Liver (tissue), 9 donors: ENCODE measurements around the gene EIF3L. TPM values are rescaled to one million over a fixed set of nuclear protein-coding genes. Genes with fewer than 3 reads are reported as not detected.
A peak's percentile ranks its signal among the peaks of the same experiment; 100 is the strongest.

ENCODE experiments used
- DNase-seq: peaks from one replicate; pipeline ENCODE4 v3.0.0-alpha.2; 2017; ENCODE audit warnings: low spot score
- H3K27ac ChIP-seq, 2 donors: one replicate each; pipeline ENCODE4 v1.7.0; 2013; ENCODE audit warnings: inconsistent platforms in 2 of 2, low read length in 2 of 2, control low read depth in 1 of 2, low read depth in 1 of 2, mild to moderate bottlenecking in 1 of 2
- H3K27me3 ChIP-seq, 4 donors: one replicate each; pipeline versions ENCODE4 v1.6.1 to v1.7.0; 2013; ENCODE audit warnings: low read length in 3 of 4, inconsistent platforms in 1 of 4, mild to moderate bottlenecking in 1 of 4, moderate library complexity in 1 of 4; ENCODE audit not compliant: control insufficient read depth in 4 of 4, insufficient read depth in 4 of 4
- H3K36me3 ChIP-seq, 4 donors: one replicate each; pipeline versions ENCODE4 v1.6.1 to v1.7.0; 2013; ENCODE audit warnings: low read length in 3 of 4, mild to moderate bottlenecking in 3 of 4, low read depth in 1 of 4, moderate library complexity in 1 of 4; ENCODE audit not compliant: control insufficient read depth in 4 of 4, insufficient read depth in 3 of 4
- H3K4me1 ChIP-seq, 4 donors: one replicate each; pipeline versions ENCODE4 v1.6.1 to v1.7.0; 2013; ENCODE audit warnings: low read length in 3 of 4, mild to moderate bottlenecking in 3 of 4, moderate library complexity in 1 of 4; ENCODE audit not compliant: control insufficient read depth in 4 of 4, insufficient read depth in 4 of 4
- H3K4me3 ChIP-seq, 3 donors: one replicate each; pipeline versions ENCODE4 v1.6.1 to v1.7.0; 2013; ENCODE audit warnings: low read length in 3 of 3, control low read depth in 1 of 3, low read depth in 1 of 3, mild to moderate bottlenecking in 1 of 3
- H3K9ac ChIP-seq, 2 donors: one replicate each; pipeline ENCODE4 v1.7.0; 2013; ENCODE audit warnings: low read length in 2 of 2, mild to moderate bottlenecking in 2 of 2, moderate library complexity in 2 of 2, control low read depth in 1 of 2, low read depth in 1 of 2
- H3K9me3 ChIP-seq, 4 donors: one replicate each; pipeline versions ENCODE4 v1.6.1 to v1.7.0; 2013; ENCODE audit warnings: low read length in 3 of 4; ENCODE audit not compliant: control insufficient read depth in 4 of 4
- ATF3 ChIP-seq: IDR thresholded peaks from 2 replicates; pipeline ENCODE4 v1.6.1; 2016; ENCODE audit warnings: antibody characterized with exemption
- EGR1 ChIP-seq, 2 donors: IDR thresholded peaks; 2 replicates each; pipeline ENCODE4 v1.6.1; 2016 to 2018; ENCODE audit warnings: antibody characterized with exemption in 2 of 2, low read depth in 2 of 2
- FOXA1 ChIP-seq: IDR thresholded peaks from 2 replicates; pipeline ENCODE4 v1.6.1; 2016; ENCODE audit warnings: antibody characterized with exemption
- FOXA2 ChIP-seq: IDR thresholded peaks from 2 replicates; pipeline ENCODE4 v1.6.1; 2016; ENCODE audit warnings: antibody characterized with exemption
- GABPA ChIP-seq, 2 donors: IDR thresholded peaks in 1 of 2; conservative IDR thresholded peaks in 1 of 2; 2 replicates each; pipeline ENCODE4 v1.6.1; 2016; ENCODE audit warnings: antibody characterized with exemption in 2 of 2, mild to moderate bottlenecking in 1 of 2, moderate library complexity in 1 of 2
- HNF4A ChIP-seq, 2 donors: conservative IDR thresholded peaks; 2 replicates each; pipeline ENCODE4 v1.6.1; 2016; ENCODE audit warnings: antibody characterized with exemption in 2 of 2, mild to moderate bottlenecking in 2 of 2
- HNF4G ChIP-seq: IDR thresholded peaks from 2 replicates; pipeline ENCODE4 v1.6.1; 2016; ENCODE audit warnings: antibody characterized with exemption
- JUND ChIP-seq, 2 donors: IDR thresholded peaks; 2 replicates each; pipeline ENCODE4 v1.6.1; 2016; ENCODE audit warnings: antibody characterized with exemption in 2 of 2
- MAX ChIP-seq: IDR thresholded peaks from 2 replicates; pipeline ENCODE4 v1.6.1; 2016; ENCODE audit warnings: antibody characterized with exemption
- NR2F2 ChIP-seq: IDR thresholded peaks from 2 replicates; pipeline ENCODE4 v1.6.1; 2016; ENCODE audit warnings: antibody characterized with exemption
- RAD21 ChIP-seq, 2 donors: IDR thresholded peaks; 2 replicates each; pipeline ENCODE4 v1.6.1; 2016; ENCODE audit warnings: antibody characterized with exemption in 2 of 2, mild to moderate bottlenecking in 2 of 2
- RXRA ChIP-seq, 2 donors: IDR thresholded peaks; 2 replicates each; pipeline ENCODE4 v1.6.1; 2017 to 2018; ENCODE audit warnings: antibody characterized with exemption in 2 of 2, mild to moderate bottlenecking in 1 of 2
- SP1 ChIP-seq: IDR thresholded peaks from 2 replicates; pipeline ENCODE4 v1.6.1; 2018; ENCODE audit warnings: antibody characterized with exemption, mild to moderate bottlenecking
- TAF1 ChIP-seq: conservative IDR thresholded peaks from 2 replicates; pipeline ENCODE4 v1.6.1; 2016; ENCODE audit warnings: antibody characterized with exemption, mild to moderate bottlenecking
- WGBS: extraction: QIAGEN DNeasy Blood & Tissue Kit; methylation state at CpG from one replicate; pipeline ENCODE4 v1.1.7; 2013; 5-methylcytosine and 5-hydroxymethylcytosine counted together
- polyA plus RNA-seq, 2 donors: library from polyadenylated mRNA; stranded (reverse) in 1 of 2; unstranded in 1 of 2; fragments of 200-250 nt in 1 of 2; fragments of >200 nt in 1 of 2; fragmentation: Nextera tagmentation in 1 of 2; extraction: Ambion mirVana in 1 of 2; gene quantifications; one replicate each; pipeline versions ENCODE4 v1.2.1 to v1.2.3, GENCODE V29; 2013 to 2015
- total RNA-seq, 2 donors: library from RNA; depleted of rRNA; stranded (reverse); fragments of >200 nt; gene quantifications; one replicate each; pipeline ENCODE4 v1.2.3, GENCODE V29; 2014
- TF ChIP-seq, protein P1 (sequence below): IDR thresholded peaks from 2 replicates; pipeline ENCODE4 v1.6.1; 2016; ENCODE audit warnings: antibody characterized with exemption, mild to moderate bottlenecking
- TF ChIP-seq, protein P2 (sequence below): IDR thresholded peaks from 2 replicates; pipeline ENCODE4 v1.6.1; 2016; ENCODE audit warnings: antibody characterized with exemption
- TF ChIP-seq, protein P3 (sequence below): fragments of 150-350 bp; IDR thresholded peaks from 2 replicates; pipeline ENCODE4 v1.5.1; 2017; ENCODE audit warnings: improper control_type of control experiment, low read depth, low read length; ENCODE audit not compliant: missing input control
- donor health status: healthy.
- donor health status: healthy.
- donor health status: healthy.
- donor health status: healthy.
- donor health status: healthy.

Gene EIF3L
- total and polyA plus RNA-seq, 4 donors = 103 to 217 (median 111) TPM

DNA sequence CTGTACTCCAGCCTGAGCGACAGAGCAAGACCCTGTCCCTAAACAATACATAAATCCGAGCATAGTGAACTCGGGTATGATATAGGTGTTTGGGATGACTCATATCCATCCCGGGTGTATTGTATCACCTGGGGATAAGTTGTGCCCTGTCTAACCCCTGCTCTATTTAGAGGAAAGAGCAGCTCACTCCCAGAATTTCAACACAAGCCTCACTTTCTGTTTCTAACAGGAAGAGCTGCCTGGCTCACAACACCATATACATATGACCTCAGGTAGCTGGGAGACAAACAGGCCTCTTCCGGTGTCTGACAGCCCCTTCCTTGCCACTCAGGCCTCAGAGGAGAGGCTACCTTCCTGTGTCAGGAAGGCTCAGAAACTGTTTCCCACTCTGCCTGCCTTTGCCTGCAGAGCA, 47.0 kb downstream of the EIF3L start:
- H3K9me3 ChIP-seq = no peaks in the 10 kb centered on the region
- peaks cover 0 to 4% (median 0%) of the 10 kb centered on the region in 4 donors for H3K36me3 ChIP-seq
- peak; percentile 49 to 63 for TF ChIP-seq RXRA (IDR thresholded peaks at IDR 0.05)
- no peak for TF ChIP-seq HNF4G
- TF ChIP-seq RAD21 (IDR thresholded peaks at IDR 0.05) = no peak
- TF ChIP-seq, protein P1, sequence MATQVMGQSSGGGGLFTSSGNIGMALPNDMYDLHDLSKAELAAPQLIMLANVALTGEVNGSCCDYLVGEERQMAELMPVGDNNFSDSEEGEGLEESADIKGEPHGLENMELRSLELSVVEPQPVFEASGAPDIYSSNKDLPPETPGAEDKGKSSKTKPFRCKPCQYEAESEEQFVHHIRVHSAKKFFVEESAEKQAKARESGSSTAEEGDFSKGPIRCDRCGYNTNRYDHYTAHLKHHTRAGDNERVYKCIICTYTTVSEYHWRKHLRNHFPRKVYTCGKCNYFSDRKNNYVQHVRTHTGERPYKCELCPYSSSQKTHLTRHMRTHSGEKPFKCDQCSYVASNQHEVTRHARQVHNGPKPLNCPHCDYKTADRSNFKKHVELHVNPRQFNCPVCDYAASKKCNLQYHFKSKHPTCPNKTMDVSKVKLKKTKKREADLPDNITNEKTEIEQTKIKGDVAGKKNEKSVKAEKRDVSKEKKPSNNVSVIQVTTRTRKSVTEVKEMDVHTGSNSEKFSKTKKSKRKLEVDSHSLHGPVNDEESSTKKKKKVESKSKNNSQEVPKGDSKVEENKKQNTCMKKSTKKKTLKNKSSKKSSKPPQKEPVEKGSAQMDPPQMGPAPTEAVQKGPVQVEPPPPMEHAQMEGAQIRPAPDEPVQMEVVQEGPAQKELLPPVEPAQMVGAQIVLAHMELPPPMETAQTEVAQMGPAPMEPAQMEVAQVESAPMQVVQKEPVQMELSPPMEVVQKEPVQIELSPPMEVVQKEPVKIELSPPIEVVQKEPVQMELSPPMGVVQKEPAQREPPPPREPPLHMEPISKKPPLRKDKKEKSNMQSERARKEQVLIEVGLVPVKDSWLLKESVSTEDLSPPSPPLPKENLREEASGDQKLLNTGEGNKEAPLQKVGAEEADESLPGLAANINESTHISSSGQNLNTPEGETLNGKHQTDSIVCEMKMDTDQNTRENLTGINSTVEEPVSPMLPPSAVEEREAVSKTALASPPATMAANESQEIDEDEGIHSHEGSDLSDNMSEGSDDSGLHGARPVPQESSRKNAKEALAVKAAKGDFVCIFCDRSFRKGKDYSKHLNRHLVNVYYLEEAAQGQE = no peak
- TF ChIP-seq JUND (IDR thresholded peaks at IDR 0.05) = peak; percentile 16 to 52
- TF ChIP-seq MAX = no peak
- peak; percentile 84 for TF ChIP-seq SP1
- peak in 1 of 2 donors; percentile 4 for TF ChIP-seq HNF4A (conservative IDR thresholded peaks at IDR 0.05)
- TF ChIP-seq TAF1 = no peak
- no peak for TF ChIP-seq FOXA1
- peak; percentile 41 for TF ChIP-seq NR2F2
- DNase-seq = no peak
- peak overlapping the region; percentile 75 to 78 for H3K27ac ChIP-seq
- no peak overlapping the region for H3K4me3 ChIP-seq
- H3K27me3 ChIP-seq = no peaks in the 10 kb centered on the region
- no peak overlapping the region for H3K9ac ChIP-seq
- 51% methylated on average over 5 of the region's 5 CpGs for WGBS
- peaks cover 2 to 17% (median 10%) of the 10 kb centered on the region in 4 donors for H3K4me1 ChIP-seq

DNA sequence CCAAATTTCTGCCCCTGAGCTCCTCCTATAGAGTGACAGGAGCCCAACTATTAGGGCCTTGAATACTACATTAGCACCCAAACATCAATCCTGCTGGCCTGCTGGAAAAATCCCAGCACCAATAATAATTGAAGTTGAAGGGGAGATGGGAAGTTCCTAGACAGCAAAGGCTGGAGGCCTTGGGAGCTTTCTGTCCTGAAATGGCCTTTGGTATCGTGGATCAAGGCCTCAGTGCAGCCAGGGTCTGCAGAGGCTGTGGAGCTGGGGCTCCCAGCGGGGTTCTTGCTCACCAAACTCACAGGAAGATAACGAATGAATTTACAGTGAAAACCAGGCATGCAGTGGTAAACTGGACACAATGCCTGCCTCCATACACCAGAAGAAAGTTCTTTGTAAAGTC, 47.7 kb downstream of the EIF3L start:
- Histone ChIP-seq H3K4me1 (peaks cover 2 to 17% (median 10%) of the 10 kb centered on the region in 4 donors), H3K9me3 (no peaks in the 10 kb centered on the region), H3K36me3 (no peaks in the 10 kb centered on the region), H3K27ac (peak overlapping the region; percentile 75 to 78), H3K27me3 (no peaks in the 10 kb centered on the region), H3K4me3 (no peak overlapping the region), H3K9ac (no peak overlapping the region)
- no peak for DNase-seq
- TF ChIP-seq, protein P2, sequence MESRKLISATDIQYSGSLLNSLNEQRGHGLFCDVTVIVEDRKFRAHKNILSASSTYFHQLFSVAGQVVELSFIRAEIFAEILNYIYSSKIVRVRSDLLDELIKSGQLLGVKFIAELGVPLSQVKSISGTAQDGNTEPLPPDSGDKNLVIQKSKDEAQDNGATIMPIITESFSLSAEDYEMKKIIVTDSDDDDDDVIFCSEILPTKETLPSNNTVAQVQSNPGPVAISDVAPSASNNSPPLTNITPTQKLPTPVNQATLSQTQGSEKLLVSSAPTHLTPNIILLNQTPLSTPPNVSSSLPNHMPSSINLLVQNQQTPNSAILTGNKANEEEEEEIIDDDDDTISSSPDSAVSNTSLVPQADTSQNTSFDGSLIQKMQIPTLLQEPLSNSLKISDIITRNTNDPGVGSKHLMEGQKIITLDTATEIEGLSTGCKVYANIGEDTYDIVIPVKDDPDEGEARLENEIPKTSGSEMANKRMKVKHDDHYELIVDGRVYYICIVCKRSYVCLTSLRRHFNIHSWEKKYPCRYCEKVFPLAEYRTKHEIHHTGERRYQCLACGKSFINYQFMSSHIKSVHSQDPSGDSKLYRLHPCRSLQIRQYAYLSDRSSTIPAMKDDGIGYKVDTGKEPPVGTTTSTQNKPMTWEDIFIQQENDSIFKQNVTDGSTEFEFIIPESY = no peak
- TF ChIP-seq ATF3 = no peak
- TF ChIP-seq, protein P1 = no peak
- no peak for TF ChIP-seq EGR1 (IDR thresholded peaks at IDR 0.05; ENCODE audit: low read depth in 2 of 2)
- TF ChIP-seq NR2F2 = no peak
- no peak for TF ChIP-seq FOXA2
- TF ChIP-seq SP1 = no peak
- no peak for TF ChIP-seq MAX
- TF ChIP-seq GABPA (IDR thresholded peaks at IDR 0.05 in 1 of 2, conservative IDR thresholded peaks at IDR 0.05 in 1 of 2) = no peak
- no peak for TF ChIP-seq HNF4A (conservative IDR thresholded peaks at IDR 0.05)
- TF ChIP-seq, protein P3, sequence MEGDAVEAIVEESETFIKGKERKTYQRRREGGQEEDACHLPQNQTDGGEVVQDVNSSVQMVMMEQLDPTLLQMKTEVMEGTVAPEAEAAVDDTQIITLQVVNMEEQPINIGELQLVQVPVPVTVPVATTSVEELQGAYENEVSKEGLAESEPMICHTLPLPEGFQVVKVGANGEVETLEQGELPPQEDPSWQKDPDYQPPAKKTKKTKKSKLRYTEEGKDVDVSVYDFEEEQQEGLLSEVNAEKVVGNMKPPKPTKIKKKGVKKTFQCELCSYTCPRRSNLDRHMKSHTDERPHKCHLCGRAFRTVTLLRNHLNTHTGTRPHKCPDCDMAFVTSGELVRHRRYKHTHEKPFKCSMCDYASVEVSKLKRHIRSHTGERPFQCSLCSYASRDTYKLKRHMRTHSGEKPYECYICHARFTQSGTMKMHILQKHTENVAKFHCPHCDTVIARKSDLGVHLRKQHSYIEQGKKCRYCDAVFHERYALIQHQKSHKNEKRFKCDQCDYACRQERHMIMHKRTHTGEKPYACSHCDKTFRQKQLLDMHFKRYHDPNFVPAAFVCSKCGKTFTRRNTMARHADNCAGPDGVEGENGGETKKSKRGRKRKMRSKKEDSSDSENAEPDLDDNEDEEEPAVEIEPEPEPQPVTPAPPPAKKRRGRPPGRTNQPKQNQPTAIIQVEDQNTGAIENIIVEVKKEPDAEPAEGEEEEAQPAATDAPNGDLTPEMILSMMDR = no peak
- WGBS = 83% methylated on average over 3 of the region's 3 CpGs
